ENCODE data around the gene LRRC4C.

- TF ChIP-seq CTCF (IDR thresholded peaks at IDR 0.05; ENCODE audit: low read length) (no peak), EZH2 (IDR thresholded peaks at IDR 0.05; ENCODE audit: borderline replicate concordance, low read length) (no peak)
These were observed 1186.2 kb downstream of the LRRC4C start for GRCh38 chr11:40273192-40273732.

All from OCI-LY1 (cell line).